ENCODE data around the gene METTL16.

- TF ChIP-seq, protein P1, sequence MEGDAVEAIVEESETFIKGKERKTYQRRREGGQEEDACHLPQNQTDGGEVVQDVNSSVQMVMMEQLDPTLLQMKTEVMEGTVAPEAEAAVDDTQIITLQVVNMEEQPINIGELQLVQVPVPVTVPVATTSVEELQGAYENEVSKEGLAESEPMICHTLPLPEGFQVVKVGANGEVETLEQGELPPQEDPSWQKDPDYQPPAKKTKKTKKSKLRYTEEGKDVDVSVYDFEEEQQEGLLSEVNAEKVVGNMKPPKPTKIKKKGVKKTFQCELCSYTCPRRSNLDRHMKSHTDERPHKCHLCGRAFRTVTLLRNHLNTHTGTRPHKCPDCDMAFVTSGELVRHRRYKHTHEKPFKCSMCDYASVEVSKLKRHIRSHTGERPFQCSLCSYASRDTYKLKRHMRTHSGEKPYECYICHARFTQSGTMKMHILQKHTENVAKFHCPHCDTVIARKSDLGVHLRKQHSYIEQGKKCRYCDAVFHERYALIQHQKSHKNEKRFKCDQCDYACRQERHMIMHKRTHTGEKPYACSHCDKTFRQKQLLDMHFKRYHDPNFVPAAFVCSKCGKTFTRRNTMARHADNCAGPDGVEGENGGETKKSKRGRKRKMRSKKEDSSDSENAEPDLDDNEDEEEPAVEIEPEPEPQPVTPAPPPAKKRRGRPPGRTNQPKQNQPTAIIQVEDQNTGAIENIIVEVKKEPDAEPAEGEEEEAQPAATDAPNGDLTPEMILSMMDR (IDR thresholded peaks at IDR 0.05): no peak
- no peak for TF ChIP-seq POLR2A (IDR thresholded peaks at IDR 0.05)
These were observed 137.0 kb downstream of the METTL16 start for GRCh38 chr17:2374549-2375285.

Data from uterus (tissue), 2 donors.